Esophagus squamous epithelium (tissue), 4 donors: ENCODE results near the gene SPAG17.

ENCODE experiments used
- CTCF ChIP-seq, 6 experiments: fragments of 450-650 bp in 4 of 6; fragments of 200-600 bp in 2 of 6; sonication (generic) in 2 of 6; IDR thresholded peaks; one replicate each; pipeline ENCODE4 v1.5.1; 2016 to 2019; ENCODE audit warnings: antibody characterized with exemption in 6 of 6, mild to moderate bottlenecking in 4 of 6, moderate library complexity in 4 of 6
- POLR2A ChIP-seq, 4 donors: fragments of 450-650 bp; IDR thresholded peaks; one replicate each; pipeline ENCODE4 v1.6.1; 2017; ENCODE audit warnings: antibody characterized with exemption in 4 of 4, mild to moderate bottlenecking in 4 of 4, moderate library complexity in 3 of 4

GRCh38 chr1:118132000-118132399 lies 53.0 kb downstream of the SPAG17 start:
- TF ChIP-seq CTCF (IDR thresholded peaks at IDR 0.05) = no peak
- TF ChIP-seq POLR2A (IDR thresholded peaks at IDR 0.05) = no peak
